ENCODE results near the gene KRT1.

DNA sequence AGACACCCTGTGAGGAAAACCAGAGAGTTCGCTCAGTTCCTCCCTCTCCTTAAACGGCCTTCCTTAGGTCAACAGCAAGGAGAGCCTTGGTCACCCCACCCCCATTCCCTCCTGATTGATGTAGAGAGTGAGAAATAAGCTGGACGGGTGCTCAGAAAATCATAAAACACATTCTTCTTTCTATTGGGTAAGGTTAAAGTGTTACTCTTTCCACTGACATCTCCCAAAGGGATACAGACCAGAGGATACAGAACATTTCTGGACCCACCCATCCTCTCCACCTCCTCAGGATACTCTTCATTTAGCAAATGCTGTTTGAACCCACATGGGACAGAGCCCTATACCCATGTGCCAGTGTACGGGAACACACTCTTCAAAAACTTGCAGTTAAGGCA lies 34.7 kb upstream of the KRT1 start:
- TF ChIP-seq, protein P1, sequence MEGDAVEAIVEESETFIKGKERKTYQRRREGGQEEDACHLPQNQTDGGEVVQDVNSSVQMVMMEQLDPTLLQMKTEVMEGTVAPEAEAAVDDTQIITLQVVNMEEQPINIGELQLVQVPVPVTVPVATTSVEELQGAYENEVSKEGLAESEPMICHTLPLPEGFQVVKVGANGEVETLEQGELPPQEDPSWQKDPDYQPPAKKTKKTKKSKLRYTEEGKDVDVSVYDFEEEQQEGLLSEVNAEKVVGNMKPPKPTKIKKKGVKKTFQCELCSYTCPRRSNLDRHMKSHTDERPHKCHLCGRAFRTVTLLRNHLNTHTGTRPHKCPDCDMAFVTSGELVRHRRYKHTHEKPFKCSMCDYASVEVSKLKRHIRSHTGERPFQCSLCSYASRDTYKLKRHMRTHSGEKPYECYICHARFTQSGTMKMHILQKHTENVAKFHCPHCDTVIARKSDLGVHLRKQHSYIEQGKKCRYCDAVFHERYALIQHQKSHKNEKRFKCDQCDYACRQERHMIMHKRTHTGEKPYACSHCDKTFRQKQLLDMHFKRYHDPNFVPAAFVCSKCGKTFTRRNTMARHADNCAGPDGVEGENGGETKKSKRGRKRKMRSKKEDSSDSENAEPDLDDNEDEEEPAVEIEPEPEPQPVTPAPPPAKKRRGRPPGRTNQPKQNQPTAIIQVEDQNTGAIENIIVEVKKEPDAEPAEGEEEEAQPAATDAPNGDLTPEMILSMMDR (IDR thresholded peaks at IDR 0.05; ENCODE audit: poor library complexity) = no peak
- no peak for TF ChIP-seq EZH2 (IDR thresholded peaks at IDR 0.05; ENCODE audit: borderline replicate concordance)
